ENCODE data around the gene NELFB. TPM values are rescaled to one million over a fixed set of nuclear protein-coding genes. Genes with fewer than 3 reads are reported as not detected.

Gene NELFB
- polyA plus RNA-seq, 1 donor (not counting 4 experiments of a cell fraction or from before 2014, with no cell fraction given), result 25.1 TPM

DNA sequence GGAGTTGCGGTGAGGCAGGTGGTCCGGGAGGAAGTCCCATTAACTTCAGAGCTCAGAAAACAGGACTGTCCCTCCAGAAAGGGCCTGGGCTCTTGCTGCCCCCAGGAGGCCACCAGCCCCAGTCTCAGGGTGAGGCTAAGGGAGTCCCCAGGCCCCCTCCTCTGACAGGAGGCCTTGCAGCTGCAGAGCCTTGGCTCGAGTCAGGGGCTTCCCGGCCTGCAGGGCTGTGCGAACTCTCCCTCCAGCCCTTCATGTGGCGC is 7.3 kb upstream of the NELFB start:
- H3K4me1 ChIP-seq (ENCODE audit: control insufficient read depth, extremely low read depth, insufficient read depth, low read length), result peaks cover 25% of the 10 kb centered on the region
- DNase-seq (ENCODE audit: low read depth, low spot score) (no peak), FAIRE-seq (no peak)
- no peak overlapping the region for H3K4me3 ChIP-seq (ENCODE audit: control insufficient read depth in 2 of 3, extremely low read depth in 1 of 3, insufficient read depth in 2 of 3, low read depth in 1 of 3, low read length in 3 of 3)
- H3K27ac ChIP-seq (ENCODE audit: control insufficient read depth, insufficient read depth, low read length), result no peak overlapping the region
- H3K9me3 ChIP-seq (ENCODE audit: control insufficient read depth, low read depth, low read length), result no peaks in the 10 kb centered on the region
- no peak overlapping the region for H3K9ac ChIP-seq (ENCODE audit: control insufficient read depth, extremely low read depth, insufficient read depth, low read length)
- H4K20me1 ChIP-seq (ENCODE audit: control insufficient read depth, extremely low read depth, insufficient read depth, low read length), result peaks cover 15% of the 10 kb centered on the region
- dilution Hi-C loops (cut with MboI; ENCODE audit: extremely low pct_ligation_motif_present, low sequenced_read_pairs), result no loop called here
- no peak overlapping the region for H2AFZ ChIP-seq (ENCODE audit: control insufficient read depth, low read length)
- no peaks in the 10 kb centered on the region for H3K27me3 ChIP-seq (ENCODE audit: control insufficient read depth, extremely low read depth, insufficient read depth, low read length)
- TF ChIP-seq, protein P1, sequence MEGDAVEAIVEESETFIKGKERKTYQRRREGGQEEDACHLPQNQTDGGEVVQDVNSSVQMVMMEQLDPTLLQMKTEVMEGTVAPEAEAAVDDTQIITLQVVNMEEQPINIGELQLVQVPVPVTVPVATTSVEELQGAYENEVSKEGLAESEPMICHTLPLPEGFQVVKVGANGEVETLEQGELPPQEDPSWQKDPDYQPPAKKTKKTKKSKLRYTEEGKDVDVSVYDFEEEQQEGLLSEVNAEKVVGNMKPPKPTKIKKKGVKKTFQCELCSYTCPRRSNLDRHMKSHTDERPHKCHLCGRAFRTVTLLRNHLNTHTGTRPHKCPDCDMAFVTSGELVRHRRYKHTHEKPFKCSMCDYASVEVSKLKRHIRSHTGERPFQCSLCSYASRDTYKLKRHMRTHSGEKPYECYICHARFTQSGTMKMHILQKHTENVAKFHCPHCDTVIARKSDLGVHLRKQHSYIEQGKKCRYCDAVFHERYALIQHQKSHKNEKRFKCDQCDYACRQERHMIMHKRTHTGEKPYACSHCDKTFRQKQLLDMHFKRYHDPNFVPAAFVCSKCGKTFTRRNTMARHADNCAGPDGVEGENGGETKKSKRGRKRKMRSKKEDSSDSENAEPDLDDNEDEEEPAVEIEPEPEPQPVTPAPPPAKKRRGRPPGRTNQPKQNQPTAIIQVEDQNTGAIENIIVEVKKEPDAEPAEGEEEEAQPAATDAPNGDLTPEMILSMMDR (optimal IDR thresholded peaks at IDR 0.05 in 1 of 3, IDR thresholded peaks at IDR 0.05 in 1 of 3, conservative IDR thresholded peaks at IDR 0.05 in 1 of 3; ENCODE audit: extremely low read depth in 1 of 3, insufficient read depth in 2 of 3, low read length in 3 of 3), result no peak
- TF ChIP-seq EZH2 (IDR thresholded peaks at IDR 0.05; ENCODE audit: low read length), result no peak
- peaks cover 11% of the 10 kb centered on the region for H3K79me2 ChIP-seq (ENCODE audit: control insufficient read depth, insufficient read depth, low read length)
- peaks cover 3 to 12% of the 10 kb centered on the region in 2 experiments for H3K36me3 ChIP-seq (ENCODE audit: control insufficient read depth in 2 of 2, extremely low read depth in 1 of 2, insufficient read depth in 2 of 2, low read length in 2 of 2)
- peaks cover 3% of the 10 kb centered on the region for H3K9me1 ChIP-seq (ENCODE audit: control insufficient read depth, extremely low read depth, insufficient read depth, low read length)
- no peak overlapping the region for H3K4me2 ChIP-seq (ENCODE audit: control insufficient read depth, extremely low read depth, insufficient read depth, low read depth, low read length)

DNA sequence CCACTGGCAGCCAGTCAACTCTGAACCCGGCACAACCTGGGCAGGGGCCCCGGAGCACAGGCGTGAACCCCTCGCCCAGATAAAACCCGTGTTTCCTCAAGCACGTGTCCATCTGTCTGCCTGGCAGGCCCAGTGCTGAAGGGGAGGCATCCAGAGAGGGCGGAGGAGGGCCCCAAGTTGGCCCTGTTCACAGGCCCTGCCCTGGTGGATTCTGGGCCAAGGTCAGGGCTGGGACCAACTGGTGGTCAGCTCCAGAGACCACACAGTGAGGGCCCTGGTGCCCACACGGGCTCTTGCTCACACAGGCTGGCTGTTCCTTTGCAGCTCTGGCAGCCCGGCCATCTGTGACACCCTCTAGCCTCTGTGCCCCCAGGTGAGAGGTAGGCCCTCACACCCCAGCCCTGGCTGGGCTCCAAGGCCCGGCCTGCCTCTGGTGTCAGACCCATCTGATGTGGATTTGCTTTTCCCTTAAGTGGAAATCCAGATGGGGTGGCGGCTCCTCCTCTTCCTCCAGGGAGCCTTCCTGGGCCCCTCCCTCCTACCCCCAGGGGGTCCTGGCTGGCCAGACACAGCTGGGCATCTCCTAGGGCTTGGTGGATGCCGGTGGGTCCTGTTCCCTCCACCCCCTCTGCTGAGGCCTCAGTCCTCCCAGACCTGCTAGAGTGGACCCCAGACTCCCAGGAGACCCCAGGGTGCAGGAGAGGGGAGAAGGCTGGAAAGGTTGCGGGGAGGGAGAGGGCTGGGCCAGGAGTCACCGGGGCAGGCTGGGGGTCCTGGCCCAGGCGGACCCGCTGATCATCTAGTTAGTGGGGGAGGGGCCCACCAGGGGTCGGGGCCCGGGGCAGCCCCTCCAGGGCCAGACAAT is 4.6 kb upstream of the NELFB start:
- Histone ChIP-seq H4K20me1 (ENCODE audit: control insufficient read depth, extremely low read depth, insufficient read depth, low read length) (no peaks in the 10 kb centered on the region), H3K27me3 (ENCODE audit: control insufficient read depth, extremely low read depth, insufficient read depth, low read length) (no peaks in the 10 kb centered on the region), H3K79me2 (ENCODE audit: control insufficient read depth, insufficient read depth, low read length) (peaks cover 3% of the 10 kb centered on the region), H3K36me3 (ENCODE audit: control insufficient read depth in 2 of 2, extremely low read depth in 1 of 2, insufficient read depth in 2 of 2, low read length in 2 of 2) (no peaks in the 10 kb centered on the region), H3K4me1 (ENCODE audit: control insufficient read depth, extremely low read depth, insufficient read depth, low read length) (peaks cover 5% of the 10 kb centered on the region), H3K9me3 (ENCODE audit: control insufficient read depth, low read depth, low read length) (no peaks in the 10 kb centered on the region), H3K27ac (ENCODE audit: control insufficient read depth, insufficient read depth, low read length) (no peak overlapping the region), H3K4me2 (ENCODE audit: control insufficient read depth, extremely low read depth, insufficient read depth, low read depth, low read length) (no peak overlapping the region), H2AFZ (ENCODE audit: control insufficient read depth, low read length) (no peak overlapping the region), H3K4me3 (ENCODE audit: control insufficient read depth in 2 of 3, extremely low read depth in 1 of 3, insufficient read depth in 2 of 3, low read depth in 1 of 3, low read length in 3 of 3) (no peak overlapping the region), H3K9me1 (ENCODE audit: control insufficient read depth, extremely low read depth, insufficient read depth, low read length) (no peaks in the 10 kb centered on the region), H3K9ac (ENCODE audit: control insufficient read depth, extremely low read depth, insufficient read depth, low read length) (no peak overlapping the region)
- TF ChIP-seq EZH2 (IDR thresholded peaks at IDR 0.05; ENCODE audit: low read length), result no peak
- TF ChIP-seq, protein P1 (optimal IDR thresholded peaks at IDR 0.05 in 1 of 3, IDR thresholded peaks at IDR 0.05 in 1 of 3, conservative IDR thresholded peaks at IDR 0.05 in 1 of 3; ENCODE audit: extremely low read depth in 1 of 3, insufficient read depth in 2 of 3, low read length in 3 of 3), result no peak
- FAIRE-seq (no peak), DNase-seq (ENCODE audit: low read depth, low spot score) (no peak)
- dilution Hi-C loops (cut with MboI; ENCODE audit: extremely low pct_ligation_motif_present, low sequenced_read_pairs), result no loop called here
